ENCODE measurements around the gene RNF224.

The RNF224 gene

GRCh38 chr9:137188490-137189296 is 38.6 kb upstream of the RNF224 start, which contains the start of the genes ANAPC2 and SSNA1:
TSS of gene ANAPC2 (minus strand) at chr9:137188560. CDS start at chr9:137188532, 28 bp downstream.
TSS of gene SSNA1 (plus strand) at chr9:137188676. CDS start at chr9:137188727, 51 bp downstream.
- peak within 1 kb of the TSS; percentile 99 for H3K27ac ChIP-seq
- TF ChIP-seq ZFX (IDR thresholded peaks at IDR 0.05; ENCODE audit: borderline replicate concordance) = no peak
- peak; percentile 59 for TF ChIP-seq CTCF (IDR thresholded peaks at IDR 0.05)

- peak overlapping the region; percentile 99 for H3K27ac ChIP-seq
These were observed 37.7 kb upstream of the RNF224 start for GRCh38 chr9:137189297-137190295.

GRCh38 chr9:137190315-137190856 is 36.9 kb upstream of the RNF224 start:
- H3K27ac ChIP-seq = peak overlapping the region; percentile 99
- TF ChIP-seq ZFX (IDR thresholded peaks at IDR 0.05; ENCODE audit: borderline replicate concordance) (no peak), CTCF (IDR thresholded peaks at IDR 0.05) (peak; percentile 42)

More at GRCh38 chr9:137189297-137190295, 37.7 kb upstream of the RNF224 start:
- no peak for TF ChIP-seq ZFX (IDR thresholded peaks at IDR 0.05; ENCODE audit: borderline replicate concordance)
- no peak for TF ChIP-seq CTCF (IDR thresholded peaks at IDR 0.05)

- TF ChIP-seq ZFX (IDR thresholded peaks at IDR 0.05; ENCODE audit: borderline replicate concordance) (no peak), CTCF (IDR thresholded peaks at IDR 0.05) (no peak)
- peak overlapping the region; percentile 99 for H3K27ac ChIP-seq
These were observed 36.1 kb upstream of the RNF224 start for GRCh38 chr9:137191245-137191644.

- H3K27ac ChIP-seq = no peak overlapping the region
- TF ChIP-seq ZFX (IDR thresholded peaks at IDR 0.05; ENCODE audit: borderline replicate concordance) (no peak), CTCF (IDR thresholded peaks at IDR 0.05) (no peak)
These were observed 35.4 kb upstream of the RNF224 start for GRCh38 chr9:137191691-137192447.

GRCh38 chr9:137192448-137192780 is 34.9 kb upstream of the RNF224 start:
- H3K27ac ChIP-seq = no peak overlapping the region
- TF ChIP-seq CTCF (IDR thresholded peaks at IDR 0.05) = no peak
- no peak for TF ChIP-seq ZFX (IDR thresholded peaks at IDR 0.05; ENCODE audit: borderline replicate concordance)

All from 22Rv1 (cell line).